OCI-LY1 (cell line): ENCODE data around the gene PRKG2.

ENCODE experiments used
- H2AFZ ChIP-seq: fragments of 200-600 bp; sonication (generic), shearing (Covaris generic); 2 replicates; pipeline ENCODE4 v1.6.0; 2014; ENCODE audit warnings: antibody characterized with exemption, mild to moderate bottlenecking, low read length
- H3F3A ChIP-seq: fragments of 200-600 bp; sonication (generic), shearing (Covaris generic); 2 replicates; pipeline ENCODE4 v1.6.0; 2014; ENCODE audit warnings: mild to moderate bottlenecking, antibody characterized with exemption, low read length, moderate library complexity; ENCODE audit not compliant: insufficient read depth
- H3K27ac ChIP-seq: fragments of 200-600 bp; sonication (generic); 2 replicates; pipeline ENCODE4 v1.5.1; 2014; ENCODE audit warnings: low read length, mixed run types, mild to moderate bottlenecking, low read depth; ENCODE audit not compliant: poor library complexity, severe bottlenecking
- H3K27me3 ChIP-seq: fragments of 200-600 bp; sonication (generic); 2 replicates; pipeline ENCODE4 v1.6.0; 2014; ENCODE audit warnings: antibody characterized with exemption, mild to moderate bottlenecking, low read length, moderate library complexity; ENCODE audit not compliant: insufficient read depth
- H3K36me3 ChIP-seq: fragments of 200-600 bp; sonication (generic); 2 replicates; pipeline ENCODE4 v1.6.1; 2014; ENCODE audit warnings: mild to moderate bottlenecking, antibody characterized with exemption, low read length, moderate library complexity, mixed read lengths; ENCODE audit not compliant: insufficient read depth
- H3K4me1 ChIP-seq: fragments of 200-600 bp; sonication (generic); 2 replicates; pipeline ENCODE4 v1.5.1; 2014; ENCODE audit warnings: mild to moderate bottlenecking, low read length, moderate library complexity; ENCODE audit not compliant: insufficient read depth, severe bottlenecking
- H3K4me2 ChIP-seq: fragments of 200-600 bp; sonication (generic), shearing (Covaris generic); 2 replicates; pipeline ENCODE4 v1.6.1; 2014; ENCODE audit warnings: low read length
- H3K4me3 ChIP-seq: fragments of 200-600 bp; sonication (generic); 2 replicates; pipeline ENCODE4 v1.5.1; 2014; ENCODE audit warnings: low read length, low read depth, mild to moderate bottlenecking, mixed read lengths; ENCODE audit not compliant: poor library complexity, severe bottlenecking
- H3K79me2 ChIP-seq: fragments of 200-600 bp; shearing (Covaris generic); 2 replicates; pipeline ENCODE4 v1.6.1; 2016; ENCODE audit warnings: mixed run types, low read length, mixed read lengths; ENCODE audit not compliant: insufficient read depth
- H3K9ac ChIP-seq: fragments of 200-600 bp; sonication (generic), shearing (Covaris generic); 2 replicates; pipeline ENCODE4 v1.6.1; 2014; ENCODE audit warnings: mild to moderate bottlenecking, low read length, mixed read lengths
- H3K9me2 ChIP-seq: fragments of 200-600 bp; sonication (generic), shearing (Covaris generic); 2 replicates; pipeline ENCODE4 v1.6.1; 2014; ENCODE audit warnings: low read depth, mild to moderate bottlenecking, low read length, mixed read lengths
- H3K9me3 ChIP-seq: fragments of 200-600 bp; shearing (Covaris generic); 2 replicates; pipeline ENCODE4 v1.6.1; 2014; ENCODE audit warnings: low read length, mixed read lengths
- H4K20me1 ChIP-seq: fragments of 200-600 bp; sonication (generic), shearing (Covaris generic); 2 replicates; pipeline ENCODE4 v1.6.0; 2016; ENCODE audit warnings: mild to moderate bottlenecking, low read length; ENCODE audit not compliant: insufficient read depth
- CTCF ChIP-seq: fragments of 200-600 bp; sonication (generic), shearing (Covaris generic); IDR thresholded peaks from 2 replicates; pipeline ENCODE4 v1.5.1; 2017; ENCODE audit warnings: mild to moderate bottlenecking, antibody characterized with exemption, low read length, moderate library complexity, mixed read lengths
- EZH2 ChIP-seq: fragments of 200-600 bp; sonication (generic), shearing (Covaris generic); IDR thresholded peaks from 2 replicates; pipeline ENCODE4 v1.8.0; 2017; ENCODE audit warnings: borderline replicate concordance, mixed run types, mild to moderate bottlenecking, antibody characterized with exemption, low read length, moderate library complexity, mixed read lengths

PRKG2 gene

GRCh38 chr4:81205302-81205701 lies 9.7 kb downstream of the PRKG2 start:
- Histone ChIP-seq H3K9me3 (no peaks in the 10 kb centered on the region), H3K4me2 (no peak overlapping the region), H3K4me1 (no peaks in the 10 kb centered on the region), H2AFZ (no peak overlapping the region), H3K27ac (no peak overlapping the region), H3F3A (no peaks in the 10 kb centered on the region), H3K9me2 (no peaks in the 10 kb centered on the region), H4K20me1 (no peaks in the 10 kb centered on the region), H3K27me3 (no peaks in the 10 kb centered on the region), H3K36me3 (no peaks in the 10 kb centered on the region), H3K4me3 (no peak overlapping the region), H3K9ac (no peak overlapping the region), H3K79me2 (no peaks in the 10 kb centered on the region)
- TF ChIP-seq CTCF (no peak), EZH2 (no peak)

- Histone ChIP-seq H4K20me1 (no peaks in the 10 kb centered on the region), H3K4me1 (no peaks in the 10 kb centered on the region), H3K79me2 (no peaks in the 10 kb centered on the region), H3F3A (no peaks in the 10 kb centered on the region), H3K27me3 (no peaks in the 10 kb centered on the region), H3K27ac (no peak overlapping the region), H3K4me3 (no peak overlapping the region), H3K36me3 (no peaks in the 10 kb centered on the region), H3K4me2 (no peak overlapping the region), H3K9me2 (no peaks in the 10 kb centered on the region), H3K9me3 (no peaks in the 10 kb centered on the region), H3K9ac (no peak overlapping the region), H2AFZ (no peak overlapping the region)
- TF ChIP-seq CTCF (no peak), EZH2 (no peak)
These were observed 10.5 kb downstream of the PRKG2 start for GRCh38 chr4:81204571-81204970.

GRCh38 chr4:81199831-81200230 lies 15.2 kb downstream of the PRKG2 start:
- Histone ChIP-seq H3K27me3 (no peaks in the 10 kb centered on the region; the same call in 1 of the 2 replicates), H3K9ac (no peak overlapping the region), H3K79me2 (no peaks in the 10 kb centered on the region), H3K4me3 (no peak overlapping the region), H3K27ac (no peak overlapping the region), H3K9me2 (no peaks in the 10 kb centered on the region), H3K4me2 (no peak overlapping the region), H3K9me3 (no peaks in the 10 kb centered on the region), H4K20me1 (no peaks in the 10 kb centered on the region), H2AFZ (no peak overlapping the region), H3F3A (no peaks in the 10 kb centered on the region), H3K36me3 (no peaks in the 10 kb centered on the region), H3K4me1 (no peaks in the 10 kb centered on the region)
- TF ChIP-seq CTCF (no peak), EZH2 (no peak)
